ENCODE measurements around the gene UTY.

UTY gene

GRCh38 chrY:13415556-13415955, 64.3 kb downstream of the UTY start:
- DNase-seq (ENCODE audit: low read depth in 3 of 3): no peak

GRCh38 chrY:13398876-13399275, 81.0 kb downstream of the UTY start:
- DNase-seq (ENCODE audit: low read depth in 3 of 3): no peak

GRCh38 chrY:13381110-13381683, 98.6 kb downstream of the UTY start:
- DNase-seq (ENCODE audit: low read depth in 3 of 3): no peak

GRCh38 chrY:13370868-13371800, 108.7 kb downstream of the UTY start:
- DNase-seq (ENCODE audit: low read depth in 3 of 3): no peak

- DNase-seq (ENCODE audit: low read depth in 3 of 3): no peak
Observed at GRCh38 chrY:13370245-13370644, 109.6 kb downstream of the UTY start.

- no peak for DNase-seq (ENCODE audit: low read depth in 3 of 3)
Observed at GRCh38 chrY:13368513-13368845, 111.4 kb downstream of the UTY start.

- DNase-seq (ENCODE audit: low read depth in 3 of 3): no peak
Observed at GRCh38 chrY:13363641-13364040, 116.2 kb downstream of the UTY start.

- DNase-seq (ENCODE audit: low read depth in 3 of 3): no peak
Observed at GRCh38 chrY:13362662-13363061, 117.2 kb downstream of the UTY start.

GRCh38 chrY:13361656-13362636, 117.9 kb downstream of the UTY start:
- DNase-seq (ENCODE audit: low read depth in 3 of 3): no peak

GRCh38 chrY:13351443-13351842, 128.4 kb downstream of the UTY start:
- no peak for DNase-seq (ENCODE audit: low read depth in 3 of 3)

GRCh38 chrY:13347106-13347505, 132.7 kb downstream of the UTY start:
- DNase-seq (ENCODE audit: low read depth in 3 of 3): no peak

GRCh38 chrY:13345549-13345948, 134.3 kb downstream of the UTY start:
- no peak for DNase-seq (ENCODE audit: low read depth in 3 of 3)

- peak; percentile 6 to 56 (median 8) for DNase-seq (ENCODE audit: low read depth in 3 of 3)
Observed at GRCh38 chrY:13343307-13343946, 136.4 kb downstream of the UTY start.

GRCh38 chrY:13339939-13340338, 139.9 kb downstream of the UTY start:
- no peak for DNase-seq (ENCODE audit: low read depth in 3 of 3)

- DNase-seq (ENCODE audit: low read depth in 3 of 3): no peak
Observed at GRCh38 chrY:13339381-13339780, 140.5 kb downstream of the UTY start.

- DNase-seq (ENCODE audit: low read depth in 3 of 3): no peak
Observed at GRCh38 chrY:13338711-13339110, 141.1 kb downstream of the UTY start.

- DNase-seq (ENCODE audit: low read depth in 3 of 3): no peak
Observed at GRCh38 chrY:13337934-13338333, 141.9 kb downstream of the UTY start.

GRCh38 chrY:13333791-13334190, 146.0 kb downstream of the UTY start:
- no peak for DNase-seq (ENCODE audit: low read depth in 3 of 3)

GRCh38 chrY:13330651-13331050, 149.2 kb downstream of the UTY start:
- no peak for DNase-seq (ENCODE audit: low read depth in 3 of 3)

- DNase-seq (ENCODE audit: low read depth in 3 of 3): no peak
Observed at GRCh38 chrY:13312966-13313365, 166.9 kb downstream of the UTY start.

GRCh38 chrY:13307959-13308358, 171.9 kb downstream of the UTY start:
- DNase-seq (ENCODE audit: low read depth in 3 of 3): no peak

- no peak for DNase-seq (ENCODE audit: low read depth in 3 of 3)
Observed at GRCh38 chrY:13300795-13301194, 179.0 kb downstream of the UTY start.
